Tibial nerve (tissue), 4 donors: Measurements from ENCODE around the gene FBXO4.

Experiments
- EP300 ChIP-seq, 2 donors: sonication (generic); formaldehyde crosslinking; IDR thresholded peaks; one replicate each; pipeline ENCODE4 v1.6.1; 2017; ENCODE audit warnings: antibody characterized with exemption in 2 of 2, mild to moderate bottlenecking in 1 of 2
- POLR2A ChIP-seq, 2 donors: fragments of 450-650 bp; IDR thresholded peaks; one replicate each; pipeline ENCODE4 v1.6.1; 2017; ENCODE audit warnings: antibody characterized with exemption in 2 of 2, mild to moderate bottlenecking in 2 of 2, moderate library complexity in 2 of 2
- TF ChIP-seq, protein P1 (sequence below), 5 experiments: fragments of 200-600 bp in 3 of 5; fragments of 450-650 bp in 2 of 5; sonication (generic) in 3 of 5; IDR thresholded peaks; one replicate each; pipeline ENCODE4 v1.5.1; 2016 to 2019; ENCODE audit warnings: antibody characterized with exemption in 5 of 5, mild to moderate bottlenecking in 3 of 5, moderate library complexity in 2 of 5

DNA sequence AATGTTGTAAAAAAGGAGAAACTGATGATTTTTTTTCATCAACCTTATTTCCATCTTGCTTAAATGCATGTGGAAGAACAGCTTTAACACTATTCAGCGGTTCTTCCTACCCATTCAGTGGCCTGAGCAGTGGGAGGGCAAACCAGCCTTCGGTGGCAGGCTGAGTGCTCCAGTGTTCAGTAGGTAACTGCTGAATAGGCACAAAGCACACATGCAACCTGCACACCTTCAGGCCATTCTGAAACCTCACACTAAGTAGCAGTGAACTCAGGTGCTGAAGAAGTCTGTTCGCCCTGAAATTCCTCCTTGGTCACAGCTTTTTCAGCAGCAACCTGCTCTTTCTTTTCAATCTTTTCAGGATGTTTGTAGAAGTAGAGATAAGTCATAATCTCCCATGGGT is 26.1 kb downstream of the FBXO4 start:
- TF ChIP-seq, protein P1, sequence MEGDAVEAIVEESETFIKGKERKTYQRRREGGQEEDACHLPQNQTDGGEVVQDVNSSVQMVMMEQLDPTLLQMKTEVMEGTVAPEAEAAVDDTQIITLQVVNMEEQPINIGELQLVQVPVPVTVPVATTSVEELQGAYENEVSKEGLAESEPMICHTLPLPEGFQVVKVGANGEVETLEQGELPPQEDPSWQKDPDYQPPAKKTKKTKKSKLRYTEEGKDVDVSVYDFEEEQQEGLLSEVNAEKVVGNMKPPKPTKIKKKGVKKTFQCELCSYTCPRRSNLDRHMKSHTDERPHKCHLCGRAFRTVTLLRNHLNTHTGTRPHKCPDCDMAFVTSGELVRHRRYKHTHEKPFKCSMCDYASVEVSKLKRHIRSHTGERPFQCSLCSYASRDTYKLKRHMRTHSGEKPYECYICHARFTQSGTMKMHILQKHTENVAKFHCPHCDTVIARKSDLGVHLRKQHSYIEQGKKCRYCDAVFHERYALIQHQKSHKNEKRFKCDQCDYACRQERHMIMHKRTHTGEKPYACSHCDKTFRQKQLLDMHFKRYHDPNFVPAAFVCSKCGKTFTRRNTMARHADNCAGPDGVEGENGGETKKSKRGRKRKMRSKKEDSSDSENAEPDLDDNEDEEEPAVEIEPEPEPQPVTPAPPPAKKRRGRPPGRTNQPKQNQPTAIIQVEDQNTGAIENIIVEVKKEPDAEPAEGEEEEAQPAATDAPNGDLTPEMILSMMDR (IDR thresholded peaks at IDR 0.05), result no peak
- TF ChIP-seq POLR2A (IDR thresholded peaks at IDR 0.05) (no peak), EP300 (IDR thresholded peaks at IDR 0.05) (no peak)
